Nephron progenitor cell (in vitro differentiated cells): ENCODE results near the gene XCL1.
"Not testable (repeated sequence)": the region's sequence is repeated elsewhere in the genome, so short reads cannot be mapped to it uniquely, and the experiment has no call there.

ENCODE experiments used
- DNase-seq: peaks from one replicate; pipeline ENCODE4 v3.0.0; 2021
- H3K27ac Mint-ChIP-seq: 2 replicates; pipeline ENCODE4 v1.8.0; 2021; ENCODE audit warnings: mild to moderate bottlenecking, moderate library complexity, mixed read lengths
- H3K27me3 Mint-ChIP-seq: 2 replicates; pipeline ENCODE4 v1.8.0; 2021; ENCODE audit warnings: mild to moderate bottlenecking, low read depth, mixed read lengths; ENCODE audit not compliant: poor library complexity
- H3K36me3 Mint-ChIP-seq: 2 replicates; pipeline ENCODE4 v1.8.0; 2021; ENCODE audit warnings: low read depth, mixed read lengths
- H3K4me1 Mint-ChIP-seq: 2 replicates; pipeline ENCODE4 v1.8.0; 2021; ENCODE audit warnings: mixed read lengths
- H3K4me3 Mint-ChIP-seq: 2 replicates; pipeline ENCODE4 v1.8.0; 2021; ENCODE audit warnings: mild to moderate bottlenecking, moderate library complexity, mixed read lengths
- H3K9me3 Mint-ChIP-seq: 2 replicates; pipeline ENCODE4 v1.8.0; 2021; ENCODE audit warnings: mild to moderate bottlenecking, moderate library complexity, mixed read lengths
- TF ChIP-seq, protein P1 (sequence below): fragments of 200-600 bp; sonication (generic); IDR thresholded peaks from 2 replicates; pipeline ENCODE4 v1.5.0; 2021; ENCODE audit warnings: antibody characterized with exemption

The XCL1 gene

DNA sequence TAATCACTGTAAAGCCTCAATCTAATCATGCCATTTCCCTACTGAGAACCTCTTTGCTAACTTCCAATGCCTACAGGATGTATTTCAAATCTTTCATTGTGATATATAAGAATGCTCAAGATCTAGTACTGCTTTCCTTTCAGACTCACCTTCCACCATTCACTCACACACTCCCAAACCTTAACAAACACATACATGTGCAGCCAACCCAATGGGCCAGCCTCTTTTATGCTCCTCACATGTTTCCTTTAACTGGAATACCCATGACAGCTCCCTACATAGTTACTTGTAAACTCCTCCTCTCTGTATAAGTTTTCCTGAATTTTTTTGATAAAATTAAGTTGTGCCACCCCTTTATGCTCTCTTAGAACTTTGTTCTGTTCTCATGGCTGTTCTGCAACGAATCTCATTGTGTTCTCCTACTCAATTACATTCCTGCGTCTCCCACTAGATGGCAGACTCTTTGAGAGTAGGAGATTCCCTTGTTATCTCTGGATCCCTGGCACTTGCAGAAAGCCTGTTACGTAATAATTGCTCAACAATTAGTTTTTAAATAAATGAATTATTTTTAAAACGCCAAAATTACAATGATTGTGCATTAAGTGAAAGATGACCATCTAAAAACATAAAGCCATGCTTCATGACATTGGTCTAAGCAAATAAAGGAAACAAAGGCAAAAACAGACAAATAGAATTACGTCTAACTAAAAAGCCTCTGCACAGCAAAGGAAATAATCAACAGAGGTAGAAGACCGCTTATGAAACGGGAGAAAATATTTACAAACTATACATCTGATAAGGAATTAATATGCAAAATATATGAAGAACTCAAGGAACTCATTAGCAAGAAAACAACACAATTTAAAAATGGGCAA is 30.5 kb upstream of the XCL1 start:
- not testable (repeated sequence) for H3K4me3 Mint-ChIP-seq, DNase-seq, H3K36me3 Mint-ChIP-seq, H3K27ac Mint-ChIP-seq, H3K27me3 Mint-ChIP-seq, H3K4me1 Mint-ChIP-seq
- TF ChIP-seq, protein P1, sequence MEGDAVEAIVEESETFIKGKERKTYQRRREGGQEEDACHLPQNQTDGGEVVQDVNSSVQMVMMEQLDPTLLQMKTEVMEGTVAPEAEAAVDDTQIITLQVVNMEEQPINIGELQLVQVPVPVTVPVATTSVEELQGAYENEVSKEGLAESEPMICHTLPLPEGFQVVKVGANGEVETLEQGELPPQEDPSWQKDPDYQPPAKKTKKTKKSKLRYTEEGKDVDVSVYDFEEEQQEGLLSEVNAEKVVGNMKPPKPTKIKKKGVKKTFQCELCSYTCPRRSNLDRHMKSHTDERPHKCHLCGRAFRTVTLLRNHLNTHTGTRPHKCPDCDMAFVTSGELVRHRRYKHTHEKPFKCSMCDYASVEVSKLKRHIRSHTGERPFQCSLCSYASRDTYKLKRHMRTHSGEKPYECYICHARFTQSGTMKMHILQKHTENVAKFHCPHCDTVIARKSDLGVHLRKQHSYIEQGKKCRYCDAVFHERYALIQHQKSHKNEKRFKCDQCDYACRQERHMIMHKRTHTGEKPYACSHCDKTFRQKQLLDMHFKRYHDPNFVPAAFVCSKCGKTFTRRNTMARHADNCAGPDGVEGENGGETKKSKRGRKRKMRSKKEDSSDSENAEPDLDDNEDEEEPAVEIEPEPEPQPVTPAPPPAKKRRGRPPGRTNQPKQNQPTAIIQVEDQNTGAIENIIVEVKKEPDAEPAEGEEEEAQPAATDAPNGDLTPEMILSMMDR = peak; percentile 42
- H3K9me3 Mint-ChIP-seq = peaks cover 24% of the 10 kb centered on the region

DNA sequence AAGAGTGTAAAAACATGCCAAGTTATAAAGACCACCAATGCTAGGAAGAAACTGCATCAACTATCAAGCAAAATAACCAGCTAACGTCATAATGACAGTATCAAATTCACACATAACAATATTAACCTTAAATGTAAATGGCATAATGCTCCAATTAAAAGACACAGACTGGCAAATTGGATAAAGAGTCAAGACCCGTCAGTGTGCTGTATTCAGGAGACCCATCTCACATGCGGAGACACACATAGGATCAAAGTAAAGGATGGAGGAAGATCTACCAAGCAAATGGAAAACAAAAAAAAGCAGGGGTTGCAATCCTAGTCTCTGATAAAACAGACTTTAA is 29.9 kb upstream of the XCL1 start:
- not testable (repeated sequence) for H3K4me3 Mint-ChIP-seq, H3K27me3 Mint-ChIP-seq, H3K27ac Mint-ChIP-seq, H3K36me3 Mint-ChIP-seq, H3K4me1 Mint-ChIP-seq, DNase-seq
- H3K9me3 Mint-ChIP-seq = peaks cover 24% of the 10 kb centered on the region

DNA sequence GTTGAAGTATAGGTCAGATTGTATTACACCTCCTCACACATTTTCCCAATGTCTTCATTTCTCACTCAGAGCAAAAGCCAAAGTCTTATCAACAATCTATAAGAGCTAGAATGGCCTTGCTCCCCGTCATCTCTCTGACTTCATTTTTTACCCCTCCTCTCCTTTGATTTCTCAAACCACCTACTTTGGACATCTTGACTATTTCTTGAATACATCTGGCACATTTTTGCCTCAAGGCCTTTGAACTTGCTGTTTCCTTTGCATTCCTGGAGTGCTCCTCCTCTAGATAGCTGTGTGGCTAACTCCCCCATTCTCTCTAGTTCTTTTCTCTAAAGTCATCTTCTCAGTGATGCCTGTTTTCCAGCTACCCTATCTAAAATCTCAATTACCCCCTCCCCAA is 25.4 kb upstream of the XCL1 start:
- Mint-ChIP-seq H3K27me3 (no peaks in the 10 kb centered on the region), H3K36me3 (no peaks in the 10 kb centered on the region), H3K4me1 (no peaks in the 10 kb centered on the region), H3K9me3 (peaks cover 24% of the 10 kb centered on the region), H3K27ac (no peak overlapping the region), H3K4me3 (no peak overlapping the region)
- DNase-seq = no peak
- TF ChIP-seq, protein P1 = no peak

DNA sequence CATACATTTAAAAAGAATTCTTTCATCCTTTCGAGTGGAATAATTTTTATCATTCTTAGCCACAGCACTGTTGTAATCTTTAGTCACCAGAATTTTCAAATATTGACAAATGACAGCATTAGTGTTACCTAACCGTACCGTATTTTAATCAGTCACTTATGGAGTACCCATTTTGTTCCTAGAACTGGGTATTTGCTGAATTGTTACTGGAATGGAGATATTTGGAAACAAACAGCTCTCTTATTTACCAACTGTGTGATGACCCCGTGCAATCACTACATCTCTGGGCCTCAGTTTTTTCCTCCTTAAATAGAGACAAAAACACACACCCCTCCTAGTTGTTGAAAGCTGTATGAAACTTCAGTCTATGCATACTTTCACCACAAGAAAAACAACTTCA is 24.7 kb upstream of the XCL1 start:
- no peak overlapping the region for H3K27ac Mint-ChIP-seq
- peaks cover 18% of the 10 kb centered on the region for H3K9me3 Mint-ChIP-seq
- no peak overlapping the region for H3K4me3 Mint-ChIP-seq
- no peaks in the 10 kb centered on the region for H3K4me1 Mint-ChIP-seq
- TF ChIP-seq, protein P1 = no peak
- no peak for DNase-seq
- H3K36me3 Mint-ChIP-seq = no peaks in the 10 kb centered on the region
- H3K27me3 Mint-ChIP-seq = no peaks in the 10 kb centered on the region

DNA sequence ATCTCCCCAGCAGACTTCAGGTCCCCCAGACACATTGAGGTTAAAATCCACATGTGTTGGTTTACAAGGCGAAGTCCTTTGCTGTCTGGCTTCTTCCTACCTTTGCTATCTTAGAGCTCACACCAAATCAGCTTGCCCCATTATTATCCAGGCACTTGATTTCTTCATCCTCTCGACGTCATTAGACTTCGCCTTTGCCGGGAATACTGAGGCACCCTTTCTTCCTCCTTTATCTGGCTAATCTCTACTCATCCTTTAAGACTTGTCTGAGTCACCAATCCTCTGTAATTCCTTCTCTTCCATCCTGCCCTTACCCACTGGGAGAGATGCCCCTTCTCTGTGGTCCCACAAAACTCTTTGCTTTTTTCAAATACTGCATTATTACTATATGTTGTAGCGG is 23.4 kb upstream of the XCL1 start:
- TF ChIP-seq, protein P1 = no peak
- no peak overlapping the region for H3K4me3 Mint-ChIP-seq
- no peak overlapping the region for H3K27ac Mint-ChIP-seq
- no peaks in the 10 kb centered on the region for H3K36me3 Mint-ChIP-seq
- DNase-seq = no peak
- H3K27me3 Mint-ChIP-seq = no peaks in the 10 kb centered on the region
- no peaks in the 10 kb centered on the region for H3K4me1 Mint-ChIP-seq
- H3K9me3 Mint-ChIP-seq = peaks cover 16% of the 10 kb centered on the region

DNA sequence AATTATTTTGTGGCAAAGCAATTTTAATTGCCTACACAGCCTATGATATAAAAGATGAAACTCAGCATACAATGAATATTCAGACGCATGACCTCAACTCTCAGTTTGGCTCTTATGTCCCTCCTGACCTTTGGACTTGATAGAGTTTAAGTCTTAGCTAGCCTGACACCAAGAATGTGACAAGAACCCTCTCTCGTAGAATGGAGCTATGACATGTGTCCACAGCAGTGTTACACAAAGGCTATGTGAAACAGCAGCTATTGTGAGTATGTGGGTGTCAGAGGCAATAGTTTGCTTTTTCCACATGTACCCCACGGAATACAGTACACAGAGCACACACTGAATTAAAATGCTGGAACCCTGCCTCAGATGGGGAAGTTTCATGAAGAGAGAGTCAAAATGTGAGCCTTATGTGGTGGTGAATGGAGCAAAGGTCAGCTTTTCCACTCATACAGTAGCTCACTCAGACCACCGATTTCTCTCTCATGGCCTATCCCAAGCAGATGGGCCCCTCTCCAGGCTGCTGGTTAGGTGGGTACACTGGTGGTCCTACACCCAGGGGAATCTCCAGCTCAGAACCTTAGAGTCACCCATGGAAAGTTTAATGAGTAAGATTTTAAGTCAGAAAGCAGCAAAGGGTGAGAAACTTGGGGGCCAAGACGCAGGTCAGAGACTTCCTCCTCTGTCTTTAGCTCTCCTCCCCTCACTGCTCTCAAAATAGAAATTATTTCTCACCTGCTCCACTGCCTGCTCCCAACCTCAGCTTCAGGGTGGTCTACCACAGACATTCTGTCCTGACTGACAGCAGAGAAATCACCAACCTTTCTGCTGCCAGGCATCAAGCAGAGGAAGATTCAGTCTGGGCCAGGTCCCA is 22.5 kb upstream of the XCL1 start:
- Mint-ChIP-seq H3K36me3 (no peaks in the 10 kb centered on the region), H3K9me3 (peaks cover 6% of the 10 kb centered on the region), H3K27ac (no peak overlapping the region), H3K27me3 (no peaks in the 10 kb centered on the region), H3K4me1 (no peaks in the 10 kb centered on the region), H3K4me3 (no peak overlapping the region)
- TF ChIP-seq, protein P1 = no peak
- no peak for DNase-seq
